BJ (cell line): ENCODE measurements around the gene IMPDH1. TPM values are rescaled to one million over a fixed set of nuclear protein-coding genes. Genes with fewer than 3 reads are reported as not detected.

Source experiments
- CTCF ChIA-PET: fragments of 350-600 bp; formaldehyde crosslinking; extraction: SDS; loops from one replicate; lab custom pipeline; 2021; ENCODE audit warnings: antibody characterized with exemption, inconsistent platforms; lab: Yijun Ruan, JAX
- POLR2A ChIA-PET: fragments of 300-600 bp; sonication (Branson Sonifier 250); formaldehyde crosslinking; extraction: SDS; loops from one replicate; lab custom pipeline; 2021; ENCODE audit warnings: antibody characterized with exemption; lab: Charles Lee
- DNase-seq: peaks from one replicate; pipeline ENCODE4 v3.0.0-alpha.2; 2011; ENCODE audit warnings: low read depth
- H3K27me3 ChIP-seq: 2 replicates; pipeline ENCODE4 v1.6.0; 2011; ENCODE audit warnings: low read length; ENCODE audit not compliant: control insufficient read depth, insufficient read depth
- H3K36me3 ChIP-seq: 2 replicates; pipeline ENCODE4 v1.5.1; 2011; ENCODE audit warnings: low read length; ENCODE audit not compliant: control insufficient read depth, insufficient read depth
- H3K4me3 ChIP-seq: 2 replicates; pipeline ENCODE4 v1.5.1; 2011; ENCODE audit warnings: low read depth, mild to moderate bottlenecking, control low read depth, low read length
- CTCF ChIP-seq: IDR thresholded peaks from 2 replicates; pipeline ENCODE4 v1.5.1; 2011; ENCODE audit warnings: low read depth, mild to moderate bottlenecking, control low read depth, inconsistent platforms, low read length, moderate library complexity; ENCODE audit not compliant: insufficient read depth
- polyA plus RNA-seq: library from polyadenylated mRNA; depleted of rRNA; stranded (reverse); fragments of >200 nt; gene quantifications from 2 replicates; pipeline ENCODE4 v1.2.3, GENCODE V29; 2011

IMPDH1 gene
- polyA plus RNA-seq, 1 experiment, result 84.5 TPM

- no peak for DNase-seq
Measured at GRCh38 chr7:128374041-128374440, 35.7 kb downstream of the IMPDH1 start.

GRCh38 chr7:128373606-128374005 lies 36.2 kb downstream of the IMPDH1 start:
- H3K4me3 ChIP-seq, result no peak overlapping the region
- POLR2A ChIA-PET, result no interaction called here
- CTCF ChIA-PET, result interaction anchor here (0.6 to 7.1 kb wide), 6 partner anchors 9 to 86 kb away, joined by 3 to 45 read pairs (median 6); no protein-coding TSS in a partner anchor
- peaks cover 3% of the 10 kb centered on the region for H3K27me3 ChIP-seq
- no peak for DNase-seq
- H3K36me3 ChIP-seq, result no peaks in the 10 kb centered on the region
- no peak for TF ChIP-seq CTCF

More at GRCh38 chr7:128374041-128374440, 35.7 kb downstream of the IMPDH1 start:
- POLR2A ChIA-PET, result no interaction called here
- Histone ChIP-seq H3K4me3 (no peak overlapping the region), H3K27me3 (peaks cover 3% of the 10 kb centered on the region), H3K36me3 (no peaks in the 10 kb centered on the region)
- no peak for TF ChIP-seq CTCF
- CTCF ChIA-PET, result interaction anchor here (0.6 to 7.1 kb wide), 7 partner anchors 8 to 85 kb away, joined by 3 to 45 read pairs (median 5); no protein-coding TSS in a partner anchor

GRCh38 chr7:128370491-128370890 lies 39.3 kb downstream of the IMPDH1 start:
- H3K36me3 ChIP-seq, result no peaks in the 10 kb centered on the region
- ChIA-PET CTCF (interaction anchor here (2.4 to 7.1 kb wide), 2 partner anchors 11 to 17 kb away, joined by 15 to 45 read pairs; no protein-coding TSS in a partner anchor), POLR2A (no interaction called here)
- no peak for TF ChIP-seq CTCF
- no peak for DNase-seq
- H3K4me3 ChIP-seq, result no peak overlapping the region
- peaks cover 9% of the 10 kb centered on the region for H3K27me3 ChIP-seq

GRCh38 chr7:128366986-128367385 lies 42.8 kb downstream of the IMPDH1 start:
- Histone ChIP-seq H3K4me3 (no peak overlapping the region), H3K36me3 (no peaks in the 10 kb centered on the region), H3K27me3 (peaks cover 22% of the 10 kb centered on the region)
- CTCF ChIA-PET, result interaction anchor here (2.6 kb wide), 1 partner anchor 19 kb away, joined by 8 read pairs; no protein-coding TSS in a partner anchor
- POLR2A ChIA-PET, result no interaction called here
- TF ChIP-seq CTCF, result no peak
- DNase-seq, result no peak

GRCh38 chr7:128366300-128366699 lies 43.5 kb downstream of the IMPDH1 start:
- no peak for DNase-seq
- no peak for TF ChIP-seq CTCF
- Histone ChIP-seq H3K36me3 (no peaks in the 10 kb centered on the region), H3K27me3 (peaks cover 24% of the 10 kb centered on the region), H3K4me3 (no peak overlapping the region)
- ChIA-PET CTCF (interaction anchor here (2.6 kb wide), 1 partner anchor 19 kb away, joined by 8 read pairs; no protein-coding TSS in a partner anchor), POLR2A (no interaction called here)
